Measurements from ENCODE around the gene GHRL. TPM values are rescaled to one million over a fixed set of nuclear protein-coding genes. Genes with fewer than 3 reads are reported as not detected.
"Not testable (repeated sequence)": the region's sequence is repeated elsewhere in the genome, so short reads cannot be mapped to it uniquely, and the experiment has no call there.

GHRL gene
- total RNA-seq, 1 experiment from 2014 or later: not detected

DNA sequence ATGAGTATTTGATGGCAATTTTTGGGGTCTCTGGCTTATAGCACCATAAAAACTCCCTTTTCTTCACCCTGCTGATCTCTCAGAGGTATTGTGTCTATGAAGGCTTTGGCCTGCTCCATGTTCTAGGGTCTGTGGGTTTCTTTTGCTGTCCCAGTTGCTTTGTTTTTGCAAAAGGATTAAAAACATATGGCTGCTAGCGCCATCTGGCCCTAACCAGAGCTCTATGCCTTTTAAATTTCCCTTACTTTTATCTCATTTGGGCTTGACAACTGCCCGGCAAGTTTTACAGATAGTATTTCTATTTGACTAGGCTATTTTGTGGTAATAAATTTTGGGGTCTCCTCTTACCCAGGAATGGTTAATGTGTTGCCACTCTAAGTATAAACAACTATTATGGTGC lies 6.4 kb upstream of the GHRL start:
- H3K4me3 ChIP-seq (ENCODE audit: low read depth in 2 of 2, low read length in 2 of 2): no peak overlapping the region
- TF ChIP-seq POLR2AphosphoS5 (IDR thresholded peaks at IDR 0.05; ENCODE audit: low read depth, low read length) (no peak), CTCF (IDR thresholded peaks at IDR 0.05) (no peak), REST (IDR thresholded peaks at IDR 0.05; ENCODE audit: insufficient read depth in 1 of 2, low read depth in 2 of 2, low read length in 1 of 2) (no peak), SIN3A (IDR thresholded peaks at IDR 0.05; ENCODE audit: borderline replicate concordance, insufficient read depth, low read depth, low read length) (no peak), TCF7L2 (IDR thresholded peaks at IDR 0.05; ENCODE audit: low read depth, low read length) (no peak)
- H3K27me3 ChIP-seq (ENCODE audit: control insufficient read depth, insufficient read depth, low read length): no peaks in the 10 kb centered on the region
- no peaks in the 10 kb centered on the region for H3K4me1 ChIP-seq (ENCODE audit: control insufficient read depth, insufficient read depth, low read length)
- in situ Hi-C loops (cut with HindIII; ENCODE audit: low pct_unique_long_range_greater_than_20kb, low sequenced_read_pairs): no loop called here
- no peak overlapping the region for H3K27ac ChIP-seq (ENCODE audit: low read length)
- ATAC-seq (no peak), DNase-seq (ENCODE audit: low read depth, low spot score) (no peak)
- BruUV-seq (replicated peaks): no TSS peak
- H3K9me3 ChIP-seq (ENCODE audit: control insufficient read depth, insufficient read depth, low read depth, low read length): no peaks in the 10 kb centered on the region
- CTCF ChIA-PET: no interaction called here
- intact Hi-C loops (cut with micrococcal nuclease; ENCODE audit: unreplicated experiment): no loop called here
- no peaks in the 10 kb centered on the region; the same call in 1 of the 2 replicates for H3K36me3 ChIP-seq (ENCODE audit: control insufficient read depth, insufficient read depth, low read length)
- POLR2A ChIA-PET: interaction anchor here (0.6 kb wide), 1 partner anchor 121 kb away, joined by 3 read pairs; no protein-coding TSS in a partner anchor

DNA sequence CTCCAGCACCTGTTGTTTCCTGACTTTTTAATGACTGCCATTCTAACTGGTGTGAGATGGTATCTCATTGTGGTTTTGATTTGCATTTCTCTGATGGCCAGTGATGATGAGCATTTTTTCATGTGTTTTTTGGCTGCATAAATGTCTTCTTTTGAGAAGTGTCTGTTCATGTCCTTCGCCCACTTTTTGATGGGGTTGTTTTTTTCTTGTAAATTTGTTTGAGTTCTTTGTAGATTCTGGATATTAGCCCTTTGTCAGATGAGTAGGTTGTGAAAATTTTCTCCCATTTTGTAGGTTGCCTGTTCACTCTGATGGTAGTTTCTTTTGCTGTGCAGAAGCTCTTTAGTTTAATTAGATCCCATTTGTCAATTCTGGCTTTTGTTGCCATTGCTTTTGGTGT lies 5.3 kb upstream of the GHRL start:
- H3K36me3 ChIP-seq (ENCODE audit: control insufficient read depth, insufficient read depth, low read length); in situ Hi-C loops (cut with HindIII; ENCODE audit: low pct_unique_long_range_greater_than_20kb, low sequenced_read_pairs); ATAC-seq; H3K27ac ChIP-seq (ENCODE audit: low read length); intact Hi-C loops (cut with micrococcal nuclease; ENCODE audit: unreplicated experiment); DNase-seq (ENCODE audit: low read depth, low spot score); POLR2A ChIA-PET; H3K27me3 ChIP-seq (ENCODE audit: control insufficient read depth, insufficient read depth, low read length); CTCF ChIA-PET; BruUV-seq (replicated peaks); H3K4me3 ChIP-seq (ENCODE audit: low read depth in 2 of 2, low read length in 2 of 2); H3K9me3 ChIP-seq (ENCODE audit: control insufficient read depth, insufficient read depth, low read depth, low read length); H3K4me1 ChIP-seq (ENCODE audit: control insufficient read depth, insufficient read depth, low read length): not testable (repeated sequence)

DNA sequence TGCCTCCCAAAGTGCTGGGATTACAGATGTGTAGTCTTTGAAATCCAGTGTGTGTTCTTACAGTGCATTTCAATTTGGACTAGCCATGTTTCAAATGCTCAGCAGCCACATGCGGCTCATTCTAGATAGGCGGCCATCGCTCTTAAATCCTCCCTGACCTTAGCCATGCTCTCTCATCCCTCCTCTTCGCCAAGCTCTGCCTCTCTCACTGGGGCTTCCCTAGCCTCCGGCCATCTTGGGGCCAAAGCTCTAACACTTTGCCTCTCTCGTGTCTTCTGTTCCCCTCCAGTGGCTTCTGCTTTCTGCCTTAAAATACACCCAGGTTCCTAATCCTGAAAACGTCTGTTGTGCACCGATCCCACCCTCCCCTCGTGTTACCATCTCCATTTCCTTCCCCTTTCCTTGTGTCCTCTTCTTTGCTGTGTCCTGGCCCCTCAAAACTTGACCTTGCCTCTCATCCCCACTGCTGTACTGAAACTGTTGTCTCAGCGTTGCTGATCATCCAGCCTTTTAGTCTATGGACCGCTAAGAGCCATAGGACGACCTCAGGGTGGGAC lies 1.4 kb upstream of the GHRL start:
- POLR2A ChIA-PET: no interaction called here
- BruUV-seq (replicated peaks): no TSS peak
- CTCF ChIA-PET: no interaction called here
- H3K27me3 ChIP-seq (ENCODE audit: control insufficient read depth, insufficient read depth, low read length): no peaks in the 10 kb centered on the region
- H3K4me1 ChIP-seq (ENCODE audit: control insufficient read depth, insufficient read depth, low read length): no peaks in the 10 kb centered on the region
- ATAC-seq (no peak), DNase-seq (ENCODE audit: low read depth, low spot score) (no peak)
- H3K4me3 ChIP-seq (ENCODE audit: low read depth in 2 of 2, low read length in 2 of 2): no peak overlapping the region
- no peaks in the 10 kb centered on the region; the same call in 1 of the 2 replicates for H3K36me3 ChIP-seq (ENCODE audit: control insufficient read depth, insufficient read depth, low read length)
- H3K27ac ChIP-seq (ENCODE audit: low read length): no peak overlapping the region
- intact Hi-C loops (cut with micrococcal nuclease; ENCODE audit: unreplicated experiment): no loop called here
- H3K9me3 ChIP-seq (ENCODE audit: control insufficient read depth, insufficient read depth, low read depth, low read length): no peaks in the 10 kb centered on the region
- in situ Hi-C loops (cut with HindIII; ENCODE audit: low pct_unique_long_range_greater_than_20kb, low sequenced_read_pairs): no loop called here
- TF ChIP-seq POLR2AphosphoS5 (IDR thresholded peaks at IDR 0.05; ENCODE audit: low read depth, low read length) (no peak), CTCF (IDR thresholded peaks at IDR 0.05) (no peak), TCF7L2 (IDR thresholded peaks at IDR 0.05; ENCODE audit: low read depth, low read length) (no peak), SIN3A (IDR thresholded peaks at IDR 0.05; ENCODE audit: borderline replicate concordance, insufficient read depth, low read depth, low read length) (no peak), REST (IDR thresholded peaks at IDR 0.05; ENCODE audit: insufficient read depth in 1 of 2, low read depth in 2 of 2, low read length in 1 of 2) (no peak)

Data from Panc1 (cell line).